Measurements from ENCODE around the gene ITGB1BP2. TPM values are rescaled to one million over a fixed set of nuclear protein-coding genes. Genes with fewer than 3 reads are reported as not detected.
"Not testable (repeated sequence)": the region's sequence is repeated elsewhere in the genome, so short reads cannot be mapped to it uniquely, and the experiment has no call there.

Gene ITGB1BP2
- total RNA-seq, 1 experiment from 2014 or later = 2.2 TPM

- DNase-seq (ENCODE audit: low read depth) = peak; percentile 51
Observed at GRCh38 chrX:71302461-71303213, 1.1 kb downstream of the ITGB1BP2 start.

- DNase-seq (ENCODE audit: low read depth) = no peak
Observed at GRCh38 chrX:71304561-71304960, 3.0 kb downstream of the ITGB1BP2 start.

GRCh38 chrX:71315917-71316316 lies 14.4 kb downstream of the ITGB1BP2 start:
- DNase-seq (ENCODE audit: low read depth) = peak; percentile 32

GRCh38 chrX:71316959-71317358 lies 15.4 kb downstream of the ITGB1BP2 start:
- DNase-seq (ENCODE audit: low read depth) = not testable (repeated sequence)

- DNase-seq (ENCODE audit: low read depth) = no peak
Observed at GRCh38 chrX:71320126-71320525, 18.6 kb downstream of the ITGB1BP2 start.

GRCh38 chrX:71321731-71322130 lies 20.2 kb downstream of the ITGB1BP2 start:
- DNase-seq (ENCODE audit: low read depth) = no peak

GRCh38 chrX:71324452-71324851 lies 22.9 kb downstream of the ITGB1BP2 start:
- not testable (repeated sequence) for DNase-seq (ENCODE audit: low read depth)

GRCh38 chrX:71326394-71326793 lies 24.8 kb downstream of the ITGB1BP2 start:
- no peak for DNase-seq (ENCODE audit: low read depth)

- DNase-seq (ENCODE audit: low read depth) = peak; percentile 9
Observed at GRCh38 chrX:71349151-71349665, 47.7 kb downstream of the ITGB1BP2 start.

- not testable (repeated sequence) for DNase-seq (ENCODE audit: low read depth)
Observed at GRCh38 chrX:71349867-71350266, 48.3 kb downstream of the ITGB1BP2 start.

GRCh38 chrX:71352439-71352838 lies 50.9 kb downstream of the ITGB1BP2 start:
- DNase-seq (ENCODE audit: low read depth) = not testable (repeated sequence)

Other genes starting within 250 kb of the ITGB1BP2 start
- gene SNX12, start 233.4 kb upstream of the ITGB1BP2 start, total RNA-seq (2014; rRNA removed; shearing (Covaris generic)) = 93.5 and 100 TPM in 2 replicates
- gene FOXO4, start 205.9 kb upstream of the ITGB1BP2 start, total RNA-seq (2014; rRNA removed; shearing (Covaris generic)) = 4.2 and 5.2 TPM in 2 replicates
- not detected in 2 replicates for gene CXorf65, start 195.0 kb upstream of the ITGB1BP2 start, total RNA-seq (2014; rRNA removed; shearing (Covaris generic))
- 2.8 and 5.3 TPM in 2 replicates for gene IL2RG, start 190.2 kb upstream of the ITGB1BP2 start, total RNA-seq (2014; rRNA removed; shearing (Covaris generic))
- gene MED12, start 183.2 kb upstream of the ITGB1BP2 start, total RNA-seq (2014; rRNA removed; shearing (Covaris generic)) = 19.6 and 42.5 TPM in 2 replicates
- 0.10 and 0.15 TPM in 2 replicates for gene NLGN3, start 156.9 kb upstream of the ITGB1BP2 start, total RNA-seq (2014; rRNA removed; shearing (Covaris generic))
- gene GJB1, start 78.5 kb upstream of the ITGB1BP2 start, total RNA-seq (2014; rRNA removed; shearing (Covaris generic)) = not detected in 2 replicates
- gene ZMYM3, start 47.6 kb upstream of the ITGB1BP2 start, total RNA-seq (2014; rRNA removed; shearing (Covaris generic)) = 34.0 and 64.0 TPM in 2 replicates
- gene NONO, start 18.1 kb upstream of the ITGB1BP2 start, total RNA-seq (2014; rRNA removed; shearing (Covaris generic)) = 628 and 786 TPM in 2 replicates
- 21.8 and 30.9 TPM in 2 replicates for gene TAF1, start 64.6 kb downstream of the ITGB1BP2 start, total RNA-seq (2014; rRNA removed; shearing (Covaris generic))
- gene OGT, start 231.4 kb downstream of the ITGB1BP2 start, total RNA-seq (2014; rRNA removed; shearing (Covaris generic)) = 52.7 and 67.6 TPM in 2 replicates

Measured in M059J (cell line).